MCF 10A (cell line): ENCODE measurements around the gene VAMP7. TPM values are rescaled to one million over a fixed set of nuclear protein-coding genes. Genes with fewer than 3 reads are reported as not detected.

Source experiments
- BruUV-seq: library from RNA; stranded (reverse); fragments of 400-500 nt; replicated peaks from 2 replicates; lab custom pipeline; 2021; lab: Mats Ljungman, UMichigan
- CTCF ChIA-PET: fragments of 300-600 bp; sonication (Branson Sonifier 250); formaldehyde crosslinking; extraction: SDS; loops from one replicate; lab custom pipeline; 2021; ENCODE audit warnings: antibody characterized with exemption, inconsistent platforms; lab: Yijun Ruan, JAX
- POLR2A ChIA-PET: fragments of 300-600, 350-650 bp; sonication (Branson Sonifier 250); formaldehyde crosslinking; extraction: SDS; loops from one replicate; lab custom pipeline; 2020; ENCODE audit warnings: antibody characterized with exemption, inconsistent platforms; lab: Yijun Ruan, JAX
- DNase-seq: peaks from one replicate; pipeline ENCODE4 v3.0.0-alpha.2; 2018; ENCODE audit not compliant: unreplicated experiment
- H3K27ac Mint-ChIP-seq: one replicate; pipeline ENCODE4 v1.8.0; 2022; ENCODE audit warnings: mild to moderate bottlenecking, low read depth, mixed read lengths; ENCODE audit not compliant: unreplicated experiment
- H3K27me3 Mint-ChIP-seq: one replicate; pipeline ENCODE4 v1.8.0; 2022; ENCODE audit warnings: mixed read lengths; ENCODE audit not compliant: insufficient read depth, unreplicated experiment
- H3K36me3 Mint-ChIP-seq: one replicate; pipeline ENCODE4 v1.8.0; 2022; ENCODE audit warnings: mild to moderate bottlenecking, moderate library complexity, mixed read lengths; ENCODE audit not compliant: insufficient read depth, unreplicated experiment
- H3K4me1 Mint-ChIP-seq: one replicate; pipeline ENCODE4 v1.8.0; 2022; ENCODE audit warnings: mixed read lengths; ENCODE audit not compliant: insufficient read depth, unreplicated experiment
- H3K4me3 Mint-ChIP-seq: one replicate; pipeline ENCODE4 v1.8.0; 2022; ENCODE audit warnings: mild to moderate bottlenecking, moderate library complexity, mixed read lengths; ENCODE audit not compliant: unreplicated experiment
- H3K9me3 Mint-ChIP-seq: one replicate; pipeline ENCODE4 v1.8.0; 2022; ENCODE audit warnings: mixed read lengths; ENCODE audit not compliant: unreplicated experiment
- intact Hi-C: fragments of 100-400 bp; cut with micrococcal nuclease; formaldehyde crosslinking; loops from 2 replicates; pipeline ENCODE4 v1.14.1; 2022
- total RNA-seq: library from RNA; stranded (reverse); gene quantifications from 2 replicates; pipeline ENCODE4 v1.2.3, GENCODE V29; 2022
- TF ChIP-seq, protein P1 (sequence below): fragments of 200-600 bp; IDR thresholded peaks from one replicate; pipeline ENCODE4 v1.8.0; 2022; ENCODE audit warnings: antibody characterized with exemption, mild to moderate bottlenecking; ENCODE audit not compliant: unreplicated experiment

Gene VAMP7
- total RNA-seq, 1 experiment from 2014 or later: 44.6 TPM

DNA sequence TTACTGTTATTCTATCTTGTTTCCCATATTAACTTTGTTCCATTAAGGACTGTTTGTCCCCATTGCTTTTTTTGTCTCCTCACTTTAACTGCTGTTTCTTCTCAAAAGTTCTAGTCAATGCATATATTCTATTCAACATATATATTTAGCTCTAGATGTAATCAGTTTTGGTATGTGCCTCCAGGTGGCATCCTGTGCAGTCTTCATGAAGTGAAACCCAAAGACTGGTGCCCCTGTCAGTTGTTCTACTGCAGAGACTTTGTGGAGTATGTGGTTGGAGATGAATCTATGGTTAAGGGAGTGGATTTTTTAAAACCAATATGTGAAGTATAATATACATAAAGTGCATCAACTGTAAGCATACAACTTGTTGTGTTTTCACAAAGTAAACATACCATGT is 57.0 kb downstream of the VAMP7 start:
- Mint-ChIP-seq H3K4me3 (no peak overlapping the region), H3K27me3 (no peaks in the 10 kb centered on the region), H3K9me3 (peaks cover 14% of the 10 kb centered on the region), H3K36me3 (peaks cover 13% of the 10 kb centered on the region), H3K27ac (no peak overlapping the region), H3K4me1 (no peaks in the 10 kb centered on the region)
- POLR2A ChIA-PET: no interaction called here
- no peak for DNase-seq
- intact Hi-C loops: no loop called here
- CTCF ChIA-PET: no interaction called here
- no TSS peak for BruUV-seq
- TF ChIP-seq, protein P1, sequence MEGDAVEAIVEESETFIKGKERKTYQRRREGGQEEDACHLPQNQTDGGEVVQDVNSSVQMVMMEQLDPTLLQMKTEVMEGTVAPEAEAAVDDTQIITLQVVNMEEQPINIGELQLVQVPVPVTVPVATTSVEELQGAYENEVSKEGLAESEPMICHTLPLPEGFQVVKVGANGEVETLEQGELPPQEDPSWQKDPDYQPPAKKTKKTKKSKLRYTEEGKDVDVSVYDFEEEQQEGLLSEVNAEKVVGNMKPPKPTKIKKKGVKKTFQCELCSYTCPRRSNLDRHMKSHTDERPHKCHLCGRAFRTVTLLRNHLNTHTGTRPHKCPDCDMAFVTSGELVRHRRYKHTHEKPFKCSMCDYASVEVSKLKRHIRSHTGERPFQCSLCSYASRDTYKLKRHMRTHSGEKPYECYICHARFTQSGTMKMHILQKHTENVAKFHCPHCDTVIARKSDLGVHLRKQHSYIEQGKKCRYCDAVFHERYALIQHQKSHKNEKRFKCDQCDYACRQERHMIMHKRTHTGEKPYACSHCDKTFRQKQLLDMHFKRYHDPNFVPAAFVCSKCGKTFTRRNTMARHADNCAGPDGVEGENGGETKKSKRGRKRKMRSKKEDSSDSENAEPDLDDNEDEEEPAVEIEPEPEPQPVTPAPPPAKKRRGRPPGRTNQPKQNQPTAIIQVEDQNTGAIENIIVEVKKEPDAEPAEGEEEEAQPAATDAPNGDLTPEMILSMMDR: no peak

- no peaks in the 10 kb centered on the region for H3K27me3 Mint-ChIP-seq
- peaks cover 15% of the 10 kb centered on the region for H3K9me3 Mint-ChIP-seq
- TF ChIP-seq, protein P1: no peak
- H3K27ac Mint-ChIP-seq: no peak overlapping the region
- ChIA-PET CTCF (no interaction called here), POLR2A (no interaction called here)
- intact Hi-C loops: no loop called here
- BruUV-seq: no TSS peak
- DNase-seq: peak; percentile 39
- H3K4me3 Mint-ChIP-seq: no peak overlapping the region
- peaks cover 15% of the 10 kb centered on the region for H3K36me3 Mint-ChIP-seq
- H3K4me1 Mint-ChIP-seq: no peaks in the 10 kb centered on the region
These were observed 68.0 kb downstream of the VAMP7 start for GRCh38 chrX:155949098-155949497.

DNA sequence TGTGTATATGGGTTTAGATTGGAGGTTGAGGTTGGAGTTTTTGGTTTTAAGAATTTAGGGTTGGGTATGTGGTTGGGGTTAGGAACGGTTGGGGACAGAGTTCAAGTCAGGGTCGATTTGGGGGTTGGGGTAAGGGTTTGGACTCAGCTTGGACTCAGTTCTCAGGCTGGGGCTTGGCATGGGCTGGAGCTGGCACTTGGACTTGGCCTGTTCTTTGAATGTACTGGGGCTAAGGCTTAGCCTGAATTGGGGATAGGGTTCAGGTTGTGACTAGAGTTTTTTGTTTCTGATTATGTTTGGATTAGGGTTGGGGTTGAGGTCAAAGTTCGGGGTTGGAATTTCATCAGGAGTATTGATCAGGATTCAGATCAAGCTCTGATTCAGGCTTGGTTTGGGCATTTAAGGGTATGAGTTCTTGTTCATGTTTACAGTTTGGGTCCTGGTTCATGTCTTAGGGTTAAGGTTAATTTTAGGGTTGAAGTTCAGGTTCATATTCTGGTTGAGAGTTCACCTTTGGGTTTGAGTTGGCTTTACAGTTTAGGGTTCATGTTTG is 70.2 kb downstream of the VAMP7 start:
- TF ChIP-seq, protein P1: no peak
- Mint-ChIP-seq H3K27ac (no peak overlapping the region), H3K36me3 (no peaks in the 10 kb centered on the region), H3K4me3 (no peak overlapping the region), H3K9me3 (peaks cover 2% of the 10 kb centered on the region), H3K27me3 (no peaks in the 10 kb centered on the region), H3K4me1 (no peaks in the 10 kb centered on the region)
- intact Hi-C loops: no loop called here
- CTCF ChIA-PET: no interaction called here
- DNase-seq: no peak
- BruUV-seq: no TSS peak
- POLR2A ChIA-PET: no interaction called here

DNA sequence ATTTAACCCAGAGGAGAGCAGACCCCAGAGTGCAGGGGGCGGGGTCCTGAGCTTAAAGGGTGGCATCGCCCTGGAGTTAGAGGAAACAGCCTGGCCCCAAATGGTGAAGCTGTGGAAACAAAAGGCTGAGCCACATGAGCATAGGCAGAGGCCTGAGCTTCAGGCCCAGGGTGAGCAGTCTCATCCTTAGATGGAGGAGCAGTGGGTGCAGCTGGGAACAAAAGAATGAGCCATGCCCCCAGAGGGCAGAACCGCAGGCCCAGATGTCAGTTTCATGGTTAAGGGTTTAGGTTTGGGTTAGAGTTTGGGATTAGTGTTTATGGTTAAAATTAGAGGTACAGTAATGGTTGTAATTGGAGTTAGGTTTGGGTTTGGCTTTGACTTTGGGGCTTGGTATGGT is 71.9 kb downstream of the VAMP7 start:
- no peaks in the 10 kb centered on the region for H3K27me3 Mint-ChIP-seq
- TF ChIP-seq, protein P1: no peak
- no TSS peak for BruUV-seq
- no peak overlapping the region for H3K27ac Mint-ChIP-seq
- H3K36me3 Mint-ChIP-seq: no peaks in the 10 kb centered on the region
- ChIA-PET CTCF (no interaction called here), POLR2A (no interaction called here)
- no peaks in the 10 kb centered on the region for H3K4me1 Mint-ChIP-seq
- intact Hi-C loops: no loop called here
- no peaks in the 10 kb centered on the region for H3K9me3 Mint-ChIP-seq
- DNase-seq: no peak
- H3K4me3 Mint-ChIP-seq: no peak overlapping the region
